Thoracic aorta (tissue), 2 donors: ENCODE data around the gene KPNA4. TPM values are rescaled to one million over a fixed set of nuclear protein-coding genes. Genes with fewer than 3 reads are reported as not detected.
A peak's percentile ranks its signal among the peaks of the same experiment; 100 is the strongest.

Experiments
- ATAC-seq: fragments of 150-250 bp; one replicate; pipeline ENCODE4 v1.8.0; 2017; ENCODE audit warnings: low read depth; ENCODE audit not compliant: insufficient number of reproducible peaks, low FRiP score
- DNase-seq: peaks from one replicate; pipeline ENCODE4 v3.0.0-alpha.2; 2020; ENCODE audit warnings: low spot score
- H3K27ac ChIP-seq, 2 donors: fragments of 200-600 bp; sonication (generic); 1 replicate in 1 of 2; 2 replicates in 1 of 2; pipeline ENCODE4 v1.5.1; 2016; ENCODE audit warnings: mild to moderate bottlenecking in 2 of 2, moderate library complexity in 2 of 2
- H3K27me3 ChIP-seq: fragments of 200-600 bp; sonication (generic); replicated peaks from 2 replicates; pipeline ENCODE4 v1.6.0; 2016; ENCODE audit warnings: mild to moderate bottlenecking; ENCODE audit not compliant: insufficient read depth
- H3K36me3 ChIP-seq: fragments of 200-600 bp; sonication (generic); one replicate; pipeline ENCODE4 v1.5.1; 2016
- H3K4me1 ChIP-seq, 2 donors: fragments of 200-600 bp; sonication (generic); 1 replicate in 1 of 2; 2 replicates in 1 of 2; pipeline versions ENCODE4 v1.5.1 to v1.6.0; 2016; ENCODE audit warnings: low read depth in 2 of 2, mild to moderate bottlenecking in 1 of 2; ENCODE audit not compliant: control insufficient read depth in 1 of 2
- H3K4me3 ChIP-seq: fragments of 200-600 bp; sonication (generic); 2 replicates; pipeline ENCODE4 v1.5.1; 2016; ENCODE audit warnings: mild to moderate bottlenecking
- H3K9me3 ChIP-seq: fragments of 200-600 bp; sonication (generic); 2 replicates; pipeline ENCODE4 v1.5.1; 2016
- CTCF ChIP-seq: fragments of 200-600 bp; sonication (generic); IDR thresholded peaks from one replicate; pipeline ENCODE4 v1.5.1; 2019; ENCODE audit warnings: antibody characterized with exemption
- total RNA-seq, 2 donors: library from RNA; depleted of rRNA; stranded (reverse); fragments of >200 nt; gene quantifications; one replicate each; pipeline versions ENCODE4 v1.1.0 to v1.2.3, GENCODE V29; 2016

Gene KPNA4
- total RNA-seq, 2 donors from 2014 or later, result 24.2 to 58.1 TPM

GRCh38 chr3:160448845-160449635 lies 116.3 kb downstream of the KPNA4 start:
- Histone ChIP-seq H3K36me3 (no peaks in the 10 kb centered on the region), H3K27me3 (no peaks in the 10 kb centered on the region), H3K27ac (peak overlapping the region; percentile 68 to 70), H3K4me3 (peak overlapping the region; percentile 77), H3K9me3 (no peaks in the 10 kb centered on the region), H3K4me1 (peaks cover 0 to 26% of the 10 kb centered on the region in 2 donors)
- no peak for TF ChIP-seq CTCF
- DNase-seq, result no peak
- ATAC-seq, result peak; percentile 56

- no peak for ATAC-seq
Observed at GRCh38 chr3:160447544-160447943, 117.8 kb downstream of the KPNA4 start.

GRCh38 chr3:160446522-160447056 lies 118.8 kb downstream of the KPNA4 start:
- no peak for TF ChIP-seq CTCF
- H3K27ac ChIP-seq, result no peak overlapping the region
- no peaks in the 10 kb centered on the region for H3K9me3 ChIP-seq
- ATAC-seq, result no peak
- no peak for DNase-seq
- H3K27me3 ChIP-seq, result no peaks in the 10 kb centered on the region
- peaks cover 0 to 26% of the 10 kb centered on the region in 2 donors for H3K4me1 ChIP-seq
- H3K36me3 ChIP-seq, result no peaks in the 10 kb centered on the region
- no peak overlapping the region for H3K4me3 ChIP-seq

More at GRCh38 chr3:160447544-160447943, 117.8 kb downstream of the KPNA4 start:
- H3K27me3 ChIP-seq, result no peaks in the 10 kb centered on the region
- H3K27ac ChIP-seq, result no peak overlapping the region
- H3K4me3 ChIP-seq, result no peak overlapping the region
- peaks cover 0 to 26% of the 10 kb centered on the region in 2 donors for H3K4me1 ChIP-seq
- TF ChIP-seq CTCF, result no peak
- no peaks in the 10 kb centered on the region for H3K36me3 ChIP-seq
- no peaks in the 10 kb centered on the region for H3K9me3 ChIP-seq
- DNase-seq, result no peak

- DNase-seq (no peak), ATAC-seq (no peak)
- Histone ChIP-seq H3K27me3 (no peaks in the 10 kb centered on the region), H3K4me1 (peaks cover 0 to 26% of the 10 kb centered on the region in 2 donors), H3K36me3 (no peaks in the 10 kb centered on the region), H3K9me3 (no peaks in the 10 kb centered on the region), H3K27ac (no peak overlapping the region), H3K4me3 (no peak overlapping the region)
- TF ChIP-seq CTCF, result no peak
Observed at GRCh38 chr3:160445854-160446253, 119.5 kb downstream of the KPNA4 start.

Other genes starting within 250 kb of the KPNA4 start
- gene IFT80, start 166.3 kb downstream of the KPNA4 start, total RNA-seq, result 10 to 100 TPM; 44.1 to 61.4 TPM
- 10 to 100 TPM; 70.2 to 97.2 TPM for gene SMC4, start 165.9 kb downstream of the KPNA4 start, total RNA-seq
- 1 to 10 TPM; 4.1 to 5.3 TPM for gene TRIM59, start 115.8 kb downstream of the KPNA4 start, total RNA-seq
- under 1 TPM in 1 of 2 donors, not detected in 1; 0.85 TPM for gene ARL14, start 111.6 kb upstream of the KPNA4 start, total RNA-seq
- gene PPM1L, start 190.7 kb upstream of the KPNA4 start, total RNA-seq, result 10 to 100 TPM; 13.3 to 25.3 TPM